Measurements from ENCODE around the gene CCDC141. TPM values are rescaled to one million over a fixed set of nuclear protein-coding genes. Genes with fewer than 3 reads are reported as not detected.
"Not testable (repeated sequence)": the region's sequence is repeated elsewhere in the genome, so short reads cannot be mapped to it uniquely, and the experiment has no call there.

CCDC141 gene
- total RNA-seq, 5 donors from 2014 or later (not counting 1 experiment from before 2014, with no cell fraction given): 13.2 to 44.8 (median 16.8) TPM

DNA sequence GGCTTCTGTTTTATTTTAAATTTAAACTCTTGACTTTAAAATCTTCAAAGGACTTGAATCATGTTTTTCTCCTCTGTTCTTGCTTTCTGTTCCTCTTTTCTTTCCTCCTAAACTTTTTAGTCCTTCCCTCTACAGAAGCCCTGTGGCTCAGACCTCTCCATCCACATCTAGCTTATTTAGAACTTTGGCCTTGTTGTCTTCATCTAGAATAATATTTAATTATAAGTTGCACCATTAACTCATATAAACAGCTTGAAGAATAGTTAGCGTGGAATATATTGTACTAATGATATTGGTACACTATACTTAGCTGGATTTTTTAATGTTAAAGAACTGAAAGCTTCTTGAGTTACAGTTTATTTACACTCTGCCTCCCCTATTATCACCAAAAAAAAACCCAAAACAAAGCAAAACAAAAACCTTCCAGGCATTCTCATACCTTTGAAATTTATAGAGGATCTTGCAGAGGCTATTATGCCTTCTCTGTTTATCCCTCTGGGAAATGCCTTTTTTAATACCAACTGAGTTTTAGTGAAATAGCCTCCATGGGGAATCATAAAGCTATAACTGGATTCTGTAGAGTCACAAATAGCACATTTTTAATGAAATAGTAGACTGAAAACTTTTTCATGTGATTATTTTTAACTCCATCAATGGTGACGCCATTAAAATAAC is 9.2 kb upstream of the CCDC141 start:
- DNase-seq (no peak), ATAC-seq (replicated peaks in 1 of 4) (no peak)
- no peaks in the 10 kb centered on the region for H3K27me3 Mint-ChIP-seq
- Histone ChIP-seq H3K36me3 (ENCODE audit: control insufficient read depth in 2 of 2, extremely low read depth in 1 of 2, insufficient read depth in 1 of 2, low read length in 1 of 2) (no peaks in the 10 kb centered on the region), H3K9me3 (no peaks in the 10 kb centered on the region), H3K27ac (ENCODE audit: low read length) (no peak overlapping the region), H3K27me3 (replicated peaks in 1 of 2; ENCODE audit: control insufficient read depth in 2 of 2, extremely low read depth in 1 of 2, insufficient read depth in 2 of 2, low read length in 1 of 2) (no peaks in the 10 kb centered on the region), H3K4me1 (ENCODE audit: control insufficient read depth in 1 of 2, extremely low read depth in 1 of 2, insufficient read depth in 2 of 2, low read length in 2 of 2) (no peaks in the 10 kb centered on the region), H3K4me3 (ENCODE audit: control insufficient read depth in 1 of 2, extremely low read depth in 1 of 2, low read length in 1 of 2) (no peak overlapping the region)
- CTCF ChIA-PET: interaction anchor here in 1 of 2 donors (0.6 kb wide), 1 partner anchor 36 kb away, joined by 3 read pairs; no protein-coding TSS in a partner anchor
- no CpG with 5 or more reads among the region's 2 CpGs for WGBS (ENCODE audit: insufficient coverage)
- peaks cover 0 to under 1% (median 0%) of the 10 kb centered on the region in 3 donors for H3K9me3 Mint-ChIP-seq
- H3K4me1 Mint-ChIP-seq: peaks cover 0 to 2% (median 0%) of the 10 kb centered on the region in 3 donors
- H3K4me3 Mint-ChIP-seq: no peak overlapping the region
- POLR2A ChIA-PET: no interaction called here
- H3K36me3 Mint-ChIP-seq: no peaks in the 10 kb centered on the region
- no peak overlapping the region for H3K27ac Mint-ChIP-seq

GRCh38 chr2:179057737-179058136 is 7.8 kb upstream of the CCDC141 start:
- no peak overlapping the region for H3K27ac ChIP-seq (ENCODE audit: low read length)
- H3K27ac Mint-ChIP-seq: no peak overlapping the region
- CTCF ChIA-PET: interaction anchor here in 1 of 2 donors (0.7 kb wide), 1 partner anchor 9 kb away, joined by 3 read pairs; no protein-coding TSS in a partner anchor

GRCh38 chr2:179053568-179053967 is 3.6 kb upstream of the CCDC141 start:
- CTCF ChIA-PET; H3K27me3 Mint-ChIP-seq; H3K9me3 ChIP-seq; H3K27ac Mint-ChIP-seq; H3K9me3 Mint-ChIP-seq; H3K36me3 Mint-ChIP-seq; H3K27ac ChIP-seq (ENCODE audit: low read length); DNase-seq; H3K27me3 ChIP-seq (replicated peaks in 1 of 2; ENCODE audit: control insufficient read depth in 2 of 2, extremely low read depth in 1 of 2, insufficient read depth in 2 of 2, low read length in 1 of 2); H3K36me3 ChIP-seq (ENCODE audit: control insufficient read depth in 2 of 2, extremely low read depth in 1 of 2, insufficient read depth in 1 of 2, low read length in 1 of 2); H3K4me3 Mint-ChIP-seq; H3K4me3 ChIP-seq (ENCODE audit: control insufficient read depth in 1 of 2, extremely low read depth in 1 of 2, low read length in 1 of 2); ATAC-seq (replicated peaks in 1 of 4); POLR2A ChIA-PET: not testable (repeated sequence)
- H3K4me1 ChIP-seq (ENCODE audit: control insufficient read depth in 1 of 2, extremely low read depth in 1 of 2, insufficient read depth in 2 of 2, low read length in 2 of 2): peaks cover 3 to 11% of the 10 kb centered on the region in 2 experiments
- 90% methylated on average over 2 of the region's 3 CpGs for WGBS (ENCODE audit: insufficient coverage)
- H3K4me1 Mint-ChIP-seq: peaks cover 20 to 27% (median 23%) of the 10 kb centered on the region in 3 donors

More at GRCh38 chr2:179057737-179058136, 7.8 kb upstream of the CCDC141 start:
- 80% methylated on average over 2 of the region's 5 CpGs for WGBS (ENCODE audit: insufficient coverage)
- ATAC-seq (replicated peaks in 1 of 4): no peak
- no peaks in the 10 kb centered on the region for H3K4me1 ChIP-seq (ENCODE audit: control insufficient read depth in 1 of 2, extremely low read depth in 1 of 2, insufficient read depth in 2 of 2, low read length in 2 of 2)
- H3K9me3 ChIP-seq: no peaks in the 10 kb centered on the region
- no peak for DNase-seq
- Mint-ChIP-seq H3K4me3 (no peak overlapping the region), H3K27me3 (no peaks in the 10 kb centered on the region), H3K9me3 (no peaks in the 10 kb centered on the region), H3K36me3 (no peaks in the 10 kb centered on the region), H3K4me1 (peaks cover 0 to 2% (median 0%) of the 10 kb centered on the region in 3 donors)
- H3K36me3 ChIP-seq (ENCODE audit: control insufficient read depth in 2 of 2, extremely low read depth in 1 of 2, insufficient read depth in 1 of 2, low read length in 1 of 2): no peaks in the 10 kb centered on the region
- POLR2A ChIA-PET: no interaction called here
- H3K27me3 ChIP-seq (replicated peaks in 1 of 2; ENCODE audit: control insufficient read depth in 2 of 2, extremely low read depth in 1 of 2, insufficient read depth in 2 of 2, low read length in 1 of 2): no peaks in the 10 kb centered on the region
- H3K4me3 ChIP-seq (ENCODE audit: control insufficient read depth in 1 of 2, extremely low read depth in 1 of 2, low read length in 1 of 2): no peak overlapping the region

DNA sequence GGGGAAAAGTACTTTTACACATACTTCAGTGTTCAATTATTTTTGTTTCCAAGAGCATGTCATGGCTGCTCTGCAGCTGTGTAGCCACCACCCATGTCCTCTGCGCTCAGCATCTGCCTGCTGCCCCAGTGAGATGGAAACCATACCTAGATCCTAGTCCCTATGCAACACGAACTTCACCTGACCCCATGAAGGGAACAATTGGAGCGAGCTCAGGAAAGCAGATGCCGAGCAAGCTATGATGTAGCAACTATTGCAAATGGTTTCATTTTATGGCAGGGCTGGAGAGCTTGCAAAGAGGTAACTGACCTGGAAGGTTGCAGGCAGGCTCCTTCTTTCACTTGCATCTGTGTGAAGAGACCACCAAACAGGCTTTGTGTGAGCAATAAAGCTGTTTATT is 1.3 kb upstream of the CCDC141 start:
- Mint-ChIP-seq H3K4me3 (no peak overlapping the region), H3K9me3 (no peaks in the 10 kb centered on the region), H3K27me3 (no peaks in the 10 kb centered on the region), H3K4me1 (peaks cover 39 to 49% (median 41%) of the 10 kb centered on the region in 3 donors), H3K27ac (peak overlapping the region in 1 of 2 donors; percentile 49), H3K36me3 (peaks cover 2% of the 10 kb centered on the region)
- Histone ChIP-seq H3K27me3 (replicated peaks in 1 of 2; ENCODE audit: control insufficient read depth in 2 of 2, extremely low read depth in 1 of 2, insufficient read depth in 2 of 2, low read length in 1 of 2) (no peaks in the 10 kb centered on the region), H3K36me3 (ENCODE audit: control insufficient read depth in 2 of 2, extremely low read depth in 1 of 2, insufficient read depth in 1 of 2, low read length in 1 of 2) (peaks cover 0 to 7% of the 10 kb centered on the region in 2 donors), H3K4me1 (ENCODE audit: control insufficient read depth in 1 of 2, extremely low read depth in 1 of 2, insufficient read depth in 2 of 2, low read length in 2 of 2) (peaks cover 6 to 20% of the 10 kb centered on the region in 2 experiments), H3K9me3 (no peaks in the 10 kb centered on the region), H3K27ac (ENCODE audit: low read length) (no peak overlapping the region), H3K4me3 (ENCODE audit: control insufficient read depth in 1 of 2, extremely low read depth in 1 of 2, low read length in 1 of 2) (no peak overlapping the region)
- POLR2A ChIA-PET: interaction anchor here in 1 of 2 donors (0.6 kb wide), 1 partner anchor 175 kb away, joined by 3 read pairs; no protein-coding TSS in a partner anchor
- CTCF ChIA-PET: no interaction called here
- WGBS (ENCODE audit: insufficient coverage): 97% methylated on average over 4 of the region's 4 CpGs
- ATAC-seq (replicated peaks in 1 of 4): no peak
- no peak for DNase-seq

DNA sequence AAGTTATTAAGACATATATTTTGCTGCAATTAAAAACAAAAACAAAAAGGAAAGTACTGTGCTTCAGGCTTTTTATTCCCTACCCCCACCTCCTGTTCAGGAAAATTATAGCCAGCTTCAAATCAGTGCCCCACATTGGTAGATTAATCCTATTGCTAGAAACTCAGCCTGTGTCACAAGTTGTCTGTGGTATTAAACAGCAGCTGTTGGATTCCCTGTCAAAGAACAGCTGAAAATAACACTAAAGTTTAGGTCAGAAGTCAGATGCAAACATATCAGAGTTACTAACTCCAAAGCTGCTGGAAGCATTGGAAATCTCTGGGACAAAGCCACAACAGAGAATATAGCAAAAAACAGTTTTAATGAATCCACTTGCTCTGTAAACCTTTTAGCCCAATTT is 818 bp upstream of the CCDC141 start:
- peaks cover 5% of the 10 kb centered on the region for H3K36me3 Mint-ChIP-seq
- H3K9me3 Mint-ChIP-seq: no peaks in the 10 kb centered on the region
- peak overlapping the region in 2 of 3 donors; percentile 42 to 90 for H3K4me3 Mint-ChIP-seq
- no peaks in the 10 kb centered on the region for H3K27me3 Mint-ChIP-seq
- ChIA-PET POLR2A (interaction anchor here in 1 of 2 donors (0.6 kb wide), 1 partner anchor 174 kb away, joined by 3 read pairs; no protein-coding TSS in a partner anchor), CTCF (no interaction called here)
- Histone ChIP-seq H3K27ac (ENCODE audit: low read length) (no peak overlapping the region), H3K9me3 (no peaks in the 10 kb centered on the region), H3K4me1 (ENCODE audit: control insufficient read depth in 1 of 2, extremely low read depth in 1 of 2, insufficient read depth in 2 of 2, low read length in 2 of 2) (peaks cover 8 to 23% of the 10 kb centered on the region in 2 experiments), H3K4me3 (ENCODE audit: control insufficient read depth in 1 of 2, extremely low read depth in 1 of 2, low read length in 1 of 2) (no peak overlapping the region), H3K27me3 (replicated peaks in 1 of 2; ENCODE audit: control insufficient read depth in 2 of 2, extremely low read depth in 1 of 2, insufficient read depth in 2 of 2, low read length in 1 of 2) (no peaks in the 10 kb centered on the region), H3K36me3 (ENCODE audit: control insufficient read depth in 2 of 2, extremely low read depth in 1 of 2, insufficient read depth in 1 of 2, low read length in 1 of 2) (peaks cover 0 to 8% of the 10 kb centered on the region in 2 donors)
- no peak for ATAC-seq (replicated peaks in 1 of 4)
- DNase-seq: no peak
- H3K4me1 Mint-ChIP-seq: peaks cover 44 to 54% (median 46%) of the 10 kb centered on the region in 3 donors
- H3K27ac Mint-ChIP-seq: peak overlapping the region in 1 of 2 donors; percentile 47

GRCh38 chr2:179049203-179049545 is 763 bp downstream of the CCDC141 start:
- peak overlapping the region; percentile 77 for H3K27ac ChIP-seq (ENCODE audit: low read length)
- peak overlapping the region; percentile 58 to 77 for H3K4me3 ChIP-seq (ENCODE audit: control insufficient read depth in 1 of 2, extremely low read depth in 1 of 2, low read length in 1 of 2)
- ATAC-seq (replicated peaks in 1 of 4) (peak; percentile 41 to 73 (median 46)), DNase-seq (peak in 7 of 35 experiments; percentile 1 to 32 (median 3))
- H3K4me1 Mint-ChIP-seq: peaks cover 55 to 61% (median 55%) of the 10 kb centered on the region in 3 donors
- ChIA-PET CTCF (interaction anchor here in 1 of 2 donors (0.6 to 1.1 kb wide), 4 partner anchors 16 to 753 kb away, joined by 3 read pairs; no protein-coding TSS in a partner anchor), POLR2A (interaction anchor here in 1 of 2 donors (1.0 kb wide), 1 partner anchor 18 kb away, joined by 6 read pairs; no protein-coding TSS in a partner anchor)
- H3K9me3 Mint-ChIP-seq: no peaks in the 10 kb centered on the region
- peak overlapping the region; percentile 86 to 90 (median 89) for H3K4me3 Mint-ChIP-seq
- H3K27me3 ChIP-seq (replicated peaks in 1 of 2; ENCODE audit: control insufficient read depth in 2 of 2, extremely low read depth in 1 of 2, insufficient read depth in 2 of 2, low read length in 1 of 2): no peaks in the 10 kb centered on the region
- no peaks in the 10 kb centered on the region for H3K27me3 Mint-ChIP-seq
- peak overlapping the region; percentile 95 to 98 for H3K27ac Mint-ChIP-seq
- peaks cover 8 to 24% of the 10 kb centered on the region in 2 experiments for H3K4me1 ChIP-seq (ENCODE audit: control insufficient read depth in 1 of 2, extremely low read depth in 1 of 2, insufficient read depth in 2 of 2, low read length in 2 of 2)
- H3K36me3 ChIP-seq (ENCODE audit: control insufficient read depth in 2 of 2, extremely low read depth in 1 of 2, insufficient read depth in 1 of 2, low read length in 1 of 2): peaks cover 0 to 8% of the 10 kb centered on the region in 2 donors
- no peaks in the 10 kb centered on the region for H3K9me3 ChIP-seq
- H3K36me3 Mint-ChIP-seq: peaks cover 8% of the 10 kb centered on the region
- WGBS (ENCODE audit: insufficient coverage): 26% methylated on average over 4 of the region's 4 CpGs
